ENCODE results near the gene RAPGEFL1. TPM values are rescaled to one million over a fixed set of nuclear protein-coding genes. Genes with fewer than 3 reads are reported as not detected.

The RAPGEFL1 gene
- total and polyA plus RNA-seq, 2 donors (not counting 1 experiment from before 2014, with no cell fraction given) = 1.2 to 1.6 TPM

GRCh38 chr17:40244255-40244654 lies 67.0 kb downstream of the RAPGEFL1 start:
- no peak overlapping the region for H2AFZ ChIP-seq (ENCODE audit: low read length)
- H3K79me2 ChIP-seq (ENCODE audit: control insufficient read depth, insufficient read depth, low read length) = peaks cover 25% of the 10 kb centered on the region
- H3K4me3 ChIP-seq (replicated peaks in 1 of 4; ENCODE audit: control extremely low read depth in 1 of 4, insufficient read depth in 1 of 4, low read depth in 3 of 4, low read length in 4 of 4) = no peak overlapping the region
- peaks cover 1% of the 10 kb centered on the region for H4K20me1 ChIP-seq (ENCODE audit: control insufficient read depth, extremely low read depth, insufficient read depth, low read length)
- peak overlapping the region; percentile 20 for H3K4me2 ChIP-seq (ENCODE audit: extremely low read depth, insufficient read depth, low read length)
- no peaks in the 10 kb centered on the region for H3K27me3 ChIP-seq (ENCODE audit: control insufficient read depth, insufficient read depth, low read length)
- H3K4me1 ChIP-seq (ENCODE audit: control insufficient read depth, extremely low read depth, insufficient read depth, low read length) = peaks cover 9% of the 10 kb centered on the region
- H3K9me3 ChIP-seq (ENCODE audit: control insufficient read depth, insufficient read depth, low read depth, low read length) = no peaks in the 10 kb centered on the region
- TF ChIP-seq EZH2 (IDR thresholded peaks at IDR 0.05; ENCODE audit: low read length, missing control alignments) = no peak
- no peak for TF ChIP-seq CTCF (conservative IDR thresholded peaks at IDR 0.05 in 1 of 2, IDR thresholded peaks at IDR 0.05 in 1 of 2; ENCODE audit: low read depth in 1 of 2, low read length in 2 of 2)
- DNase-seq (ENCODE audit: low read depth in 2 of 2) = no peak
- no peak overlapping the region for H3K9ac ChIP-seq (ENCODE audit: insufficient read depth, low read length)
- no peak overlapping the region for H3K27ac ChIP-seq (ENCODE audit: insufficient read depth, low read length)
- H3K36me3 ChIP-seq (ENCODE audit: control insufficient read depth, insufficient read depth, low read length) = no peaks in the 10 kb centered on the region

Other genes with a start within 250 kb of the RAPGEFL1 start
- gene ORMDL3, start 249.9 kb upstream of the RAPGEFL1 start, total RNA-seq = 48.1 and 51.9 TPM in 2 replicates
- 22.3 and 30.1 TPM in 2 replicates for gene ORMDL3, start 249.9 kb upstream of the RAPGEFL1 start, polyA plus RNA-seq
- gene LRRC3C, start 249.7 kb upstream of the RAPGEFL1 start, total RNA-seq = not detected in 2 replicates
- not detected in 2 replicates for gene LRRC3C, start 249.7 kb upstream of the RAPGEFL1 start, polyA plus RNA-seq
- gene GSDMA, start 214.5 kb upstream of the RAPGEFL1 start, total RNA-seq = not detected in 2 replicates
- not detected in 2 replicates for gene GSDMA, start 214.5 kb upstream of the RAPGEFL1 start, polyA plus RNA-seq
- 55.2 and 55.5 TPM in 2 replicates for gene PSMD3, start 196.7 kb upstream of the RAPGEFL1 start, total RNA-seq
- gene PSMD3, start 196.7 kb upstream of the RAPGEFL1 start, polyA plus RNA-seq = 66.9 and 107 TPM in 2 replicates
- gene CSF3, start 162.0 kb upstream of the RAPGEFL1 start, total RNA-seq = not detected in 2 replicates
- 0.12 TPM in 1 of 2 replicates, not detected in the other for gene CSF3, start 162.0 kb upstream of the RAPGEFL1 start, polyA plus RNA-seq
- gene MED24, start 123.1 kb upstream of the RAPGEFL1 start, total RNA-seq = 25.1 and 31.1 TPM in 2 replicates
- gene MED24, start 123.1 kb upstream of the RAPGEFL1 start, polyA plus RNA-seq = 42.7 and 66.7 TPM in 2 replicates
- gene THRA, start 114.5 kb upstream of the RAPGEFL1 start, total RNA-seq = 49.8 and 52.8 TPM in 2 replicates
- 27.2 and 30.8 TPM in 2 replicates for gene THRA, start 114.5 kb upstream of the RAPGEFL1 start, polyA plus RNA-seq
- gene NR1D1, start 76.9 kb upstream of the RAPGEFL1 start, total RNA-seq = 1.8 and 5.3 TPM in 2 replicates
- gene NR1D1, start 76.9 kb upstream of the RAPGEFL1 start, polyA plus RNA-seq = 3.3 and 4.0 TPM in 2 replicates
- 43.9 and 52.4 TPM in 2 replicates for gene MSL1, start 55.5 kb upstream of the RAPGEFL1 start, total RNA-seq
- 65.6 and 86.3 TPM in 2 replicates for gene MSL1, start 55.5 kb upstream of the RAPGEFL1 start, polyA plus RNA-seq
- gene CASC3, start 36.9 kb upstream of the RAPGEFL1 start, total RNA-seq = 24.9 and 26.8 TPM in 2 replicates
- 38.8 and 45.7 TPM in 2 replicates for gene CASC3, start 36.9 kb upstream of the RAPGEFL1 start, polyA plus RNA-seq
- gene WIPF2, start 41.8 kb downstream of the RAPGEFL1 start, total RNA-seq = 4.6 and 7.6 TPM in 2 replicates
- 9.1 and 11.1 TPM in 2 replicates for gene WIPF2, start 41.8 kb downstream of the RAPGEFL1 start, polyA plus RNA-seq
- gene CDC6, start 110.4 kb downstream of the RAPGEFL1 start, total RNA-seq = 1.3 and 4.5 TPM in 2 replicates
- gene CDC6, start 110.4 kb downstream of the RAPGEFL1 start, polyA plus RNA-seq = 16.3 and 45.4 TPM in 2 replicates
- 7.8 and 10.5 TPM in 2 replicates for gene RARA, start 131.7 kb downstream of the RAPGEFL1 start, total RNA-seq
- gene RARA, start 131.7 kb downstream of the RAPGEFL1 start, polyA plus RNA-seq = 7.0 and 7.6 TPM in 2 replicates
- gene GJD3, start 187.3 kb downstream of the RAPGEFL1 start, total RNA-seq = 3.9 and 4.3 TPM in 2 replicates
- 0.16 and 0.99 TPM in 2 replicates for gene GJD3, start 187.3 kb downstream of the RAPGEFL1 start, polyA plus RNA-seq
- 4.9 and 41.6 TPM in 2 replicates for gene TOP2A, start 240.4 kb downstream of the RAPGEFL1 start, total RNA-seq
- 39.2 and 122 TPM in 2 replicates for gene TOP2A, start 240.4 kb downstream of the RAPGEFL1 start, polyA plus RNA-seq